ENCODE data around the gene ERBB4.

GRCh38 chr2:212050871-212051270 is 487.7 kb downstream of the ERBB4 start:
- TF ChIP-seq ELF1 (IDR thresholded peaks at IDR 0.05), result no peak
- TF ChIP-seq REST (IDR thresholded peaks at IDR 0.05; ENCODE audit: low read depth, low read length), result no peak
- TF ChIP-seq CTCF (IDR thresholded peaks at IDR 0.05), result no peak
- TF ChIP-seq GABPA (IDR thresholded peaks at IDR 0.05; ENCODE audit: low read depth), result no peak
- TF ChIP-seq MXI1 (IDR thresholded peaks at IDR 0.05; ENCODE audit: low read depth, low read length), result no peak
- TF ChIP-seq MAX (IDR thresholded peaks at IDR 0.05; ENCODE audit: low read depth), result no peak

Measured in SK-N-SH (cell line).